Choroid plexus epithelial cell (primary cell): ENCODE measurements around the gene ATG4A.

Experiments
- DNase-seq: peaks from one replicate; pipeline ENCODE4 v3.0.0-alpha.2; 2010; ENCODE audit warnings: low read depth
- H3K4me3 ChIP-seq: 2 replicates; pipeline ENCODE4 v1.5.1; 2011; ENCODE audit warnings: low read depth, mild to moderate bottlenecking, control low read depth, low read length, moderate library complexity
- TF ChIP-seq, protein P1 (sequence below): conservative IDR thresholded peaks from 2 replicates; pipeline ENCODE4 v1.5.1; 2011; ENCODE audit warnings: low read depth, mild to moderate bottlenecking, control low read depth, inconsistent platforms, low read length, moderate library complexity

The ATG4A gene

DNA sequence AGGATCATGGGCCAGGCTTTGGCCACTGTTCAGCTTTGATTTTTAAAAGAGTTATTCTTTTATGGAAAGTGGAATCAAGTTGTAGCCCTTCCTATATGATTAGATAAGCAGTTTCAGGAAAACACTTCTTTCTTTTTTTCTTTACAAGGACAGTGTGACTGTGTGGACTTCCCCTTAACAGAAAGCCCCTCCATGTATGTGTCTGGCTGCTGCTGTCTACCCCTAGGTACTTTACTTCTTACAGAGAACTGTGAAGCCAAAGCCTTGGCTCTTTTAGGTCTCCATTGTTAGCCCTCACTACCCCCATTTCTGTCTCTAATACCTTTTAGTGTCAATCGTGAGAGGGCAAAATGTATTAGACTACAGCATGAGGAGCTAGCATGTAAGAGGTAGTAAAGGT is 27.6 kb upstream of the ATG4A start:
- no peak for DNase-seq
- no peak overlapping the region for H3K4me3 ChIP-seq
- TF ChIP-seq, protein P1, sequence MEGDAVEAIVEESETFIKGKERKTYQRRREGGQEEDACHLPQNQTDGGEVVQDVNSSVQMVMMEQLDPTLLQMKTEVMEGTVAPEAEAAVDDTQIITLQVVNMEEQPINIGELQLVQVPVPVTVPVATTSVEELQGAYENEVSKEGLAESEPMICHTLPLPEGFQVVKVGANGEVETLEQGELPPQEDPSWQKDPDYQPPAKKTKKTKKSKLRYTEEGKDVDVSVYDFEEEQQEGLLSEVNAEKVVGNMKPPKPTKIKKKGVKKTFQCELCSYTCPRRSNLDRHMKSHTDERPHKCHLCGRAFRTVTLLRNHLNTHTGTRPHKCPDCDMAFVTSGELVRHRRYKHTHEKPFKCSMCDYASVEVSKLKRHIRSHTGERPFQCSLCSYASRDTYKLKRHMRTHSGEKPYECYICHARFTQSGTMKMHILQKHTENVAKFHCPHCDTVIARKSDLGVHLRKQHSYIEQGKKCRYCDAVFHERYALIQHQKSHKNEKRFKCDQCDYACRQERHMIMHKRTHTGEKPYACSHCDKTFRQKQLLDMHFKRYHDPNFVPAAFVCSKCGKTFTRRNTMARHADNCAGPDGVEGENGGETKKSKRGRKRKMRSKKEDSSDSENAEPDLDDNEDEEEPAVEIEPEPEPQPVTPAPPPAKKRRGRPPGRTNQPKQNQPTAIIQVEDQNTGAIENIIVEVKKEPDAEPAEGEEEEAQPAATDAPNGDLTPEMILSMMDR: no peak

DNA sequence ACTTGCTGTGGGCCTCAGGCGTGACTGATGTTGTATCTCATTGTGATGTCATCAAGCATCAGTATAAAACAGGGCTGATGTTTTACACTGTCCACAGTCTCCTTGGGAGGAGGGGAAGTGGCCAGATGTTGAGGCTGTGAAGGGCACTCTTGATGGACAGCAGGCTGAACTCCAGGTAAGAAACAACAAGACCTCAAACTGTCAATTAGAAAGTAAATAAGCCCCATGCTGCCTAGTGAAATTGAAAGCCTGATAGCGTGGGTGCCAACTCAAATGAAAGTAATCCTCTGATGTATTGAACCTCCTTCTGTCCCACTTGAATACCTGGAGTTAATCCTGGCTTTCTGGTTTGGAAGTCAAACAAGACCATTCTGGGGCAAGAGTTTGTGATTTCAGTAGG is 27.0 kb upstream of the ATG4A start:
- no peak for DNase-seq
- H3K4me3 ChIP-seq: no peak overlapping the region
- TF ChIP-seq, protein P1: no peak

DNA sequence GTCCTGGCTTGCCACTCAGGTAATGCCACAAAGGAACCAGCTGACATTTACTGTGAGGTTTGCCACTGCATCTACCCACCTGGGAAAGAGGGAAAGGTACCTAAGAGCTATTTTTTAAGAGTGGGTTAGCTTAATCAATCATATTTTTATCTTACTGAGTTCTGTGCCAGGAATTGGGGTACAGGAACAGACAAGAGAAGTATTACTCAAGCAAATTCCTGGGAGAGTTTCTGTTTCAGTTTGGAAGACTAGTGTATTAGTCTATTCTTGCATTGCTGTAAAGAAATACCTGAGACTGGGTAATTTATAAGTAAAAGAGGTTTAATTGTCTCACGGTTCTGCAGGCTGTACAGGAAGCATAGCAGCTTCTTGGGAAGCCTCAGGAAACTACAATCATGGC is 23.5 kb upstream of the ATG4A start:
- TF ChIP-seq, protein P1: no peak
- no peak for DNase-seq
- no peak overlapping the region for H3K4me3 ChIP-seq

DNA sequence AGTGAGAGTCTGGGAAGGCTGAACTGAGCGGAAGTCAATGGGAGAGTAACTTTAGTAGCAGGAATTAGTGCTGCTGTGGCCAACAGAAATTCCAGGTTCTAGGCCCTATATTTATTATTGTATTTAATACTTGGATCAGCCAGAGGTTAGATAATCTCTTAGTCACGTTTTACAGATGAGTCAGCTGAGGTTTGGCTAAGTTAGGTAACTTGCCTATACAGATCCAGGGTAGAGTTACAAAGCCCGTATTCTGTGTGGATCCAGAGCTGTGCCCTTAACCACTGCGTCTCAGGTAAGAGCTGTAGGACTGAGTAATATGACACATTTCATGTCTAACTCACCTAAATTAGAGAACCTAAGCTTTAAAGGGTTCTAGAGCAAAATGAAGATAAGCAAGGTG is 20.7 kb upstream of the ATG4A start:
- DNase-seq: peak; percentile 70
- no peak overlapping the region for H3K4me3 ChIP-seq
- TF ChIP-seq, protein P1: no peak

DNA sequence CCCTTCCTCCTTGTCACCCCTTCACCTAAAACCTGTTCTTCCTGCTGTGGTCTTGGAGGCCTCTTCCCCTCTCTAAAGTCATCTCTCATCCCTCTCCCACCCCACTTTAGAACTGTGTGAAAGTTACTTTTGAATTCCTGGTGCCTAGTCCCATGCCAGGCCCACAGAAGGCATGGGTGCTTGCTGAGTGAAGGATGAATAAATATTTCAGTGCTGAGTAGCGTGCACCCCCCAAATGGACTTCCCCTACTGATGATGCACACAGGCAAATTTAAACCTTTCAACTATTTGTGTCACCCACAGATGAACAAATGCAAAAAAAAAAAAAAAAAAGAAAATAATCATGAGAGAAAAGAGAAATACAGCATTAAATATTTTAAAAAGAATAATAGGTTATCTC is 20.0 kb upstream of the ATG4A start:
- H3K4me3 ChIP-seq: no peak overlapping the region
- TF ChIP-seq, protein P1: no peak
- no peak for DNase-seq

DNA sequence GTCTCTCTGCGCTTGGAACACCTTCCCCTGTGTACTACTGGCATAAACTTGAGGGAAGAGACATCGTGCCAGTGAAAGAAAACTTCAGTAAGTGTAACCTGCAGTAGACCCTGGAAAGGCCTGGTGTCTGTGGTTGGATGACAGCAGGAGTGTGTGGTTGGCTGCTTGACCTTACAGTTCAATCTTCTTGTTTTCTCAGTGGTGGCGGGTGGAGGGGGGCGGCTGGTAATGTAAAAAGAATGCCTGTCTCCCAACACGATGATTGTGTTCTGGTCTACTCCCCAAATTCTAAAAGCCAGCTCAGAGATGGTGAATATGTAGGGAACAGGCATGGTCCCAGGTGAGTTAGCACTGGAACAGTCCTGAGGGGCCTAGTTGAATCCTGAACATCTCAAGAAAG is 18.8 kb upstream of the ATG4A start:
- TF ChIP-seq, protein P1: no peak
- no peak overlapping the region for H3K4me3 ChIP-seq
- DNase-seq: peak; percentile 73

DNA sequence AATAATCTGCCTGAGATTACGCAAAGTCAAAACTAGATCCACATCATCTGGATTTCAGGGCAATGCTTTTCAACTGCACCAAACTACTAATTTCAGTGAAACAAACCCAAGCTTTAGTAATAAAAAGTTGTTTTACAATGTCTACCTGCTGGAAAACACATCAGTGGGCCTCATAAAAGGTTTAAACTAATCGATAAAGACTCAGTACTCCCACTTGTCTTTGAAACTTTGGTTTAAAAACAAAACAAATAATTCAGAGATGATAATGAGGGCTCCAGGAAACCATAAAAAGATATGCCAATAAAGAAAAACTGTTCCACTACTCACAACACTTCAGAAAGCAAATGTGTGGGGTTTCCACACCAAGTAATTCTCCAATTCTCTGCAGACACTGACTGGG is 10.5 kb upstream of the ATG4A start:
- no peak overlapping the region for H3K4me3 ChIP-seq
- TF ChIP-seq, protein P1: no peak
- DNase-seq: no peak
